IMR-90 (cell line): ENCODE measurements around the gene ARHGEF6. TPM values are rescaled to one million over a fixed set of nuclear protein-coding genes. Genes with fewer than 3 reads are reported as not detected.

Source experiments
- ATAC-seq: fragments of 200-7000 bp; cut with Tn5 transposase; 2 replicates; pipeline ENCODE4 v1.9.1; 2020; ENCODE audit warnings: low read depth, mild to moderate bottlenecking, moderate library complexity
- BruUV-seq: library from RNA; stranded (reverse); fragments of 400-500 nt; replicated peaks from 2 replicates; lab custom pipeline; 2021; lab: Mats Ljungman, UMichigan
- CTCF ChIA-PET: fragments of 300-600 bp; formaldehyde crosslinking; extraction: SDS; loops from one replicate; lab custom pipeline; 2021; ENCODE audit warnings: antibody characterized with exemption; lab: Yijun Ruan, JAX
- POLR2A ChIA-PET: fragments of 300-600 bp; sonication (Branson Sonifier 250); formaldehyde crosslinking; loops from one replicate; lab custom pipeline; 2022; ENCODE audit warnings: antibody characterized with exemption; ENCODE audit not compliant: unreplicated experiment; lab: Charles Lee
- DNase-seq: peaks from one replicate; pipeline ENCODE4 v3.0.0; 2013
- H2AFZ ChIP-seq: replicated peaks from 2 replicates; pipeline ENCODE3; 2013; ENCODE audit warnings: low read length, mild to moderate bottlenecking; ENCODE audit not compliant: poor library complexity
- H2AK5ac ChIP-seq: 2 replicates; pipeline ENCODE4 v1.6.1; 2013; ENCODE audit warnings: low read depth, low read length, inconsistent platforms
- H2AK9ac ChIP-seq: replicated peaks from 2 replicates; pipeline ENCODE3; 2013; ENCODE audit warnings: mild to moderate bottlenecking, low read depth, low read length, moderate library complexity; ENCODE audit not compliant: poor library complexity
- H2BK120ac ChIP-seq: 2 replicates; pipeline ENCODE4 v1.6.1; 2013; ENCODE audit warnings: low read depth, low read length, inconsistent platforms
- H2BK15ac ChIP-seq: 3 replicates; pipeline ENCODE4 v1.6.1; 2013; ENCODE audit warnings: low read depth, low read length, inconsistent platforms
- H2BK20ac ChIP-seq: 2 replicates; pipeline ENCODE4 v1.6.1; 2013; ENCODE audit warnings: low read depth, mild to moderate bottlenecking, inconsistent platforms, low read length, moderate library complexity
- H2BK5ac ChIP-seq: 2 replicates; pipeline ENCODE4 v1.6.1; 2013; ENCODE audit warnings: mild to moderate bottlenecking, low read depth, low read length, inconsistent platforms; ENCODE audit not compliant: poor library complexity, severe bottlenecking
- H3K14ac ChIP-seq: replicated peaks from 2 replicates; pipeline ENCODE4 v1.6.1; 2013; ENCODE audit warnings: low read depth, low read length, inconsistent platforms
- H3K18ac ChIP-seq: 2 replicates; pipeline ENCODE4 v1.6.1; 2013; ENCODE audit warnings: low read depth, low read length, control low read depth
- H3K23ac ChIP-seq: 2 replicates; pipeline ENCODE4 v1.6.1; 2013; ENCODE audit warnings: low read depth, low read length, inconsistent platforms
- H3K27ac ChIP-seq: 2 replicates; pipeline ENCODE4 v1.5.1; 2013; ENCODE audit warnings: mild to moderate bottlenecking, control low read depth, low read length; ENCODE audit not compliant: insufficient read depth
- H3K27me3 ChIP-seq: 2 replicates; pipeline ENCODE4 v1.6.1; 2013; ENCODE audit warnings: low read length; ENCODE audit not compliant: control insufficient read depth, insufficient read depth
- H3K36me3 ChIP-seq: 2 replicates; pipeline ENCODE4 v1.6.1; 2013; ENCODE audit warnings: low read length, mixed read lengths; ENCODE audit not compliant: control insufficient read depth, insufficient read depth
- H3K4ac ChIP-seq: 2 replicates; pipeline ENCODE4 v1.6.1; 2013; ENCODE audit warnings: low read depth, low read length, inconsistent platforms
- H3K4me1 ChIP-seq: 2 replicates; pipeline ENCODE4 v1.6.1; 2013; ENCODE audit warnings: low read length, mixed read lengths; ENCODE audit not compliant: control insufficient read depth, insufficient read depth
- H3K4me2 ChIP-seq: 2 replicates; pipeline ENCODE4 v1.6.1; 2013; ENCODE audit warnings: low read depth, mild to moderate bottlenecking, control low read depth, low read length, moderate library complexity
- H3K4me3 ChIP-seq: 2 replicates; pipeline ENCODE4 v1.5.1; 2013; ENCODE audit warnings: low read depth, mild to moderate bottlenecking, control low read depth, low read length, moderate library complexity; ENCODE audit not compliant: insufficient read depth
- H3K56ac ChIP-seq: 2 replicates; pipeline ENCODE4 v1.6.1; 2013; ENCODE audit warnings: low read length, inconsistent platforms; ENCODE audit not compliant: insufficient read depth; ENCODE audit errors: extremely low read depth
- H3K79me1 ChIP-seq, 2 experiments: 2 replicates each; pipeline ENCODE4 v1.6.1; 2013; ENCODE audit warnings: low read length in 2 of 2, inconsistent platforms in 1 of 2, low read depth in 1 of 2
- H3K9ac ChIP-seq: 2 replicates; pipeline ENCODE4 v1.6.1; 2013; ENCODE audit warnings: low read depth, low read length, control low read depth
- H3K9me1 ChIP-seq: 2 replicates; pipeline ENCODE4 v1.6.1; 2013; ENCODE audit warnings: low read length, inconsistent platforms; ENCODE audit not compliant: insufficient read depth
- H3K9me3 ChIP-seq: 2 replicates; pipeline ENCODE4 v1.6.1; 2013; ENCODE audit warnings: low read length; ENCODE audit not compliant: control insufficient read depth, insufficient read depth
- H4K20me1 ChIP-seq: 2 replicates; pipeline ENCODE4 v1.6.1; 2013; ENCODE audit warnings: low read length, inconsistent platforms; ENCODE audit not compliant: insufficient read depth
- H4K5ac ChIP-seq: 2 replicates; pipeline ENCODE4 v1.6.1; 2013; ENCODE audit warnings: mild to moderate bottlenecking, low read depth, low read length, control low read depth
- H4K8ac ChIP-seq, 2 experiments: 2 replicates each; pipeline ENCODE4 v1.6.1; 2013; ENCODE audit warnings: low read depth in 2 of 2, low read length in 2 of 2, control low read depth in 1 of 2, inconsistent platforms in 1 of 2
- H4K91ac ChIP-seq: 2 replicates; pipeline ENCODE4 v1.6.1; 2013; ENCODE audit warnings: low read depth, low read length, inconsistent platforms; ENCODE audit not compliant: insufficient read depth
- BHLHE40 ChIP-seq: fragments of 150-350 bp; IDR thresholded peaks from 2 replicates; pipeline ENCODE4 v1.6.1; 2016; ENCODE audit warnings: mild to moderate bottlenecking, low read depth, low read length
- CEBPB ChIP-seq: IDR thresholded peaks from 2 replicates; pipeline ENCODE4 v1.6.1; 2012; ENCODE audit warnings: low read depth, low read length, improper control_type of control experiment
- CHD1 ChIP-seq: IDR thresholded peaks from 2 replicates; pipeline ENCODE4 v1.6.1; 2012; ENCODE audit warnings: low read depth, low read length, improper control_type of control experiment
- CTCF ChIP-seq: conservative IDR thresholded peaks from 2 replicates; pipeline ENCODE4 v1.5.1; 2012; ENCODE audit warnings: mild to moderate bottlenecking, low read depth, low read length, improper control_type of control experiment
- FOS ChIP-seq: fragments of 150-350 bp; IDR thresholded peaks from 2 replicates; pipeline ENCODE4 v1.6.1; 2016; ENCODE audit warnings: low read depth, low read length
- MAFK ChIP-seq: IDR thresholded peaks from 2 replicates; pipeline ENCODE4 v1.6.1; 2012; ENCODE audit warnings: low read depth, low read length, improper control_type of control experiment
- MAZ ChIP-seq: IDR thresholded peaks from 2 replicates; pipeline ENCODE4 v1.6.1; 2012; ENCODE audit warnings: low read depth, mild to moderate bottlenecking, low read length, improper control_type of control experiment, moderate library complexity, borderline replicate concordance
- MXI1 ChIP-seq: IDR thresholded peaks from 2 replicates; pipeline ENCODE4 v1.6.1; 2012; ENCODE audit warnings: low read depth, mild to moderate bottlenecking, low read length, moderate library complexity, borderline replicate concordance
- NFE2L2 ChIP-seq: fragments of 150-350 bp; IDR thresholded peaks from 2 replicates; pipeline ENCODE4 v1.6.1; 2016; ENCODE audit warnings: low read depth, mild to moderate bottlenecking, low read length
- POLR2A ChIP-seq: IDR thresholded peaks from 2 replicates; pipeline ENCODE4 v1.6.1; 2012; ENCODE audit warnings: mild to moderate bottlenecking, low read depth, low read length
- RAD21 ChIP-seq: IDR thresholded peaks from 2 replicates; pipeline ENCODE4 v1.6.1; 2012; ENCODE audit warnings: low read length, improper control_type of control experiment
- RCOR1 ChIP-seq: IDR thresholded peaks from 2 replicates; pipeline ENCODE4 v1.6.1; 2012; ENCODE audit warnings: mild to moderate bottlenecking, low read length, improper control_type of control experiment; ENCODE audit not compliant: insufficient replicate concordance
- RFX5 ChIP-seq: IDR thresholded peaks from 2 replicates; pipeline ENCODE4 v1.8.0; 2012; ENCODE audit warnings: low read depth, mild to moderate bottlenecking, low read length, moderate library complexity
- SMC3 ChIP-seq: fragments of 150-350 bp; IDR thresholded peaks from 2 replicates; pipeline ENCODE4 v1.6.1; 2016; ENCODE audit warnings: low read depth, mild to moderate bottlenecking, antibody characterized with exemption, low read length, moderate library complexity
- USF2 ChIP-seq: fragments of 150-350 bp; IDR thresholded peaks from 2 replicates; pipeline ENCODE4 v1.6.1; 2017; ENCODE audit warnings: mild to moderate bottlenecking, antibody characterized with exemption, low read length, low read depth
- WGBS, 2 experiments: methylation state at CpG; one replicate each; pipeline versions ENCODE4 v1.1.5 to v1.1.7; 2013; ENCODE audit warnings: missing lambda C conversion rate in 2 of 2; ENCODE audit not compliant: insufficient read length in 1 of 2; ENCODE audit errors: extremely low coverage in 2 of 2; 5-methylcytosine and 5-hydroxymethylcytosine counted together
- dilution Hi-C: fragments of 300-500 bp; cut with HindIII; formaldehyde crosslinking; loops from one replicate; pipeline ENCODE4 v1.14.3; 2018; ENCODE audit warnings: low sequenced_read_pairs; ENCODE audit not compliant: unreplicated experiment
- in situ Hi-C: fragments of 300-500 bp; cut with MboI; formaldehyde crosslinking; loops from 3 replicates; pipeline ENCODE4 v1.14.3; 2019; ENCODE audit warnings: low sequenced_read_pairs, inconsistent platforms, mixed read lengths
- intact Hi-C: fragments of 100-400 bp; cut with micrococcal nuclease; formaldehyde crosslinking; loops from 2 replicates; pipeline ENCODE4 v1.10.0; 2022
- polyA plus RNA-seq, 3 experiments: library from polyadenylated mRNA; depleted of rRNA; stranded (reverse); fragments of >200 nt; gene quantifications; 2 replicates each; pipeline ENCODE4 v1.2.3, GENCODE V29; 2012; ENCODE audit warnings: low replicate concordance in 1 of 3
- total RNA-seq: library from RNA; depleted of rRNA; stranded (reverse); fragments of >200 nt; gene quantifications from 2 replicates; pipeline ENCODE4 v1.2.3, GENCODE V29; 2012
- TF ChIP-seq, protein P1 (sequence below): fragments of 150-350 bp; IDR thresholded peaks from 2 replicates; pipeline ENCODE4 v1.6.1; 2016; ENCODE audit warnings: low read depth, mild to moderate bottlenecking, low read length, moderate library complexity, borderline replicate concordance

Gene ARHGEF6
- total and polyA plus RNA-seq, 2 of the 4 experiments (the other 2 are of a cell fraction): 2.1 to 2.7 TPM

- in situ Hi-C loops (no loop called here), intact Hi-C loops (no loop called here), dilution Hi-C loops (no loop called here)
- no peaks in the 10 kb centered on the region for H3K9me3 ChIP-seq
- TF ChIP-seq NFE2L2 (no peak), POLR2A (no peak), CEBPB (no peak), RCOR1 (no peak), CHD1 (no peak), MAZ (no peak), BHLHE40 (no peak), RAD21 (no peak), SMC3 (no peak), MAFK (no peak), RFX5 (no peak), MXI1 (no peak), FOS (no peak), USF2 (no peak), CTCF (no peak)
- TF ChIP-seq, protein P1, sequence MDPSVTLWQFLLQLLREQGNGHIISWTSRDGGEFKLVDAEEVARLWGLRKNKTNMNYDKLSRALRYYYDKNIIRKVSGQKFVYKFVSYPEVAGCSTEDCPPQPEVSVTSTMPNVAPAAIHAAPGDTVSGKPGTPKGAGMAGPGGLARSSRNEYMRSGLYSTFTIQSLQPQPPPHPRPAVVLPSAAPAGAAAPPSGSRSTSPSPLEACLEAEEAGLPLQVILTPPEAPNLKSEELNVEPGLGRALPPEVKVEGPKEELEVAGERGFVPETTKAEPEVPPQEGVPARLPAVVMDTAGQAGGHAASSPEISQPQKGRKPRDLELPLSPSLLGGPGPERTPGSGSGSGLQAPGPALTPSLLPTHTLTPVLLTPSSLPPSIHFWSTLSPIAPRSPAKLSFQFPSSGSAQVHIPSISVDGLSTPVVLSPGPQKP: no peak
- H3K79me1 ChIP-seq: no peaks in the 10 kb centered on the region
- peaks cover 2% of the 10 kb centered on the region; the same call in 1 of the 2 replicates for H3K4me1 ChIP-seq
- no peak overlapping the region for H4K5ac ChIP-seq
- no peak overlapping the region for H3K4me3 ChIP-seq
- BruUV-seq: no TSS peak
- H3K27ac ChIP-seq: no peak overlapping the region
- POLR2A ChIA-PET: no interaction called here
- H4K8ac ChIP-seq: no peak overlapping the region
- H3K56ac ChIP-seq: no peak overlapping the region
- no peak overlapping the region for H3K4me2 ChIP-seq
- H3K14ac ChIP-seq: no peak overlapping the region
- ATAC-seq: no peak
- DNase-seq: no peak
- H2AK5ac ChIP-seq: no peak overlapping the region
- H2BK5ac ChIP-seq: no peak overlapping the region
- H3K23ac ChIP-seq: no peak overlapping the region
- H3K4ac ChIP-seq: no peak overlapping the region
- H2BK15ac ChIP-seq: no peak overlapping the region
- H3K9me1 ChIP-seq: no peaks in the 10 kb centered on the region
- H2AFZ ChIP-seq: no peak overlapping the region
- no CpG with 5 or more reads among the region's 5 CpGs for WGBS, 2 experiments
- H3K9ac ChIP-seq: no peak overlapping the region
- no peak overlapping the region for H3K18ac ChIP-seq
- CTCF ChIA-PET: interaction anchor here (0.5 kb wide), 1 partner anchor 65 kb away, joined by 3 read pairs; no protein-coding TSS in a partner anchor
- H4K20me1 ChIP-seq: no peaks in the 10 kb centered on the region
- no peak overlapping the region for H2BK120ac ChIP-seq
- no peak overlapping the region for H4K91ac ChIP-seq
- H2AK9ac ChIP-seq: no peak overlapping the region
- no peak overlapping the region for H2BK20ac ChIP-seq
- H3K27me3 ChIP-seq: no peaks in the 10 kb centered on the region
- no peaks in the 10 kb centered on the region for H3K36me3 ChIP-seq
Measured at GRCh38 chrX:136822337-136823095, 41.8 kb upstream of the ARHGEF6 start.
